SKM-1 treated with dmso at 0.1 percent for 144 hours (cell line): Measurements from ENCODE around the gene RAP1B.

ENCODE experiments used
- DNase-seq: peaks from one replicate; lab custom pipeline; 2025; ENCODE audit not compliant: unreplicated experiment; lab: John Stamatoyannopoulos, UW

Gene RAP1B

DNA sequence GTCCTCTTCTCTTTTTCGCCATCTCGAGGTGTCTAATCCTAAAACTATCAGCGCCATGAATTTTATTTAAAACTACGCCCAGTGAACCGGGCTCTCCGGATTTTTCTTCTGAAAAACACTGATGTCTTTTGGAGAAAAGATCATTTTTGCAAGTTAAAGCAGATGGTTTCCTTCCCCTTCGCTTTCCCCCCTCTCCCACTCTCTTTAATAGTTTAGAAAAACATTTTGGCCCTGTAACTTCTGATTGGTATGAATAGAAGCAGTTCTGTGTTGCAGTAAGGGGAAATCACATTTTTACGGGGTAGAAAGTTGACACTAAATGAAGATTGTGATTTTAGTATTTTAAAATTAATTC, 1.1 kb downstream of the RAP1B start:
- DNase-seq: no peak

DNA sequence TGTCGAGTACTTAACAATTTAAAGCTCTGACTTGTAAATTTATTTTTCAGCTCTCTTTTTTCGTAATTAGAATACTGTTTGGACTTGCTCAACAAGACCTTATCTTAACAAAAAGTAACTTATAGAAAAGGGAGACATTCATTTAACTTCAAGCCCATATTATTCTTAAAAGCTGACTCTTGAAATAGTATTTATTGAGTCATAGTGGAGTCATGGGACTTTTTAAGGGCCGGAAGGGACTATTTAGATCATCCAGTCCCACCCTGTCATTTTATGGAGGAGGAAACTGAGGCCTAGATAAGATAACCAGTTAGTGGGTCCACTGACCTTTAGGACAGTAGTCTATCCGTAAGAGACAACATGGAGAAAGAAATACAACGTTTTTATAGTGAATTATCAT, 1.5 kb downstream of the RAP1B start:
- DNase-seq: no peak

DNA sequence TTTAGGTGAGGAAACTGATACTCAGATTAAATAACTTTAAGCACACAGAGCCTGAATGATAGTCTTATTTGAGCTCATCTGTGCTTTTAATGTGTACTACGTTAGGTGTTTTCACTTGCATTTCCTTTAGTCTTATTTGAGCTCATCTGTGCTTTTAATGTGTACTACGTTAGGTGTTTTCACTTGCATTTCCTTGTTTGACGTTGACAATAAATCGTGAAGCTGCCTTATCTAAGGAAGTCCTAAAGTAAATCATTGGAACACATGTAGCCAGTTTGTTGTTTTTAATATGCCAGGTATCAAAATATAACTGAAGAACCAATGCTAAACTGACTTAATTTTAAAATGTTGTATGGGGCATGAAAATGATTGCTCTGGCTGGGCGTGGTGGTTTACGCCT, 2.0 kb downstream of the RAP1B start:
- no peak for DNase-seq

DNA sequence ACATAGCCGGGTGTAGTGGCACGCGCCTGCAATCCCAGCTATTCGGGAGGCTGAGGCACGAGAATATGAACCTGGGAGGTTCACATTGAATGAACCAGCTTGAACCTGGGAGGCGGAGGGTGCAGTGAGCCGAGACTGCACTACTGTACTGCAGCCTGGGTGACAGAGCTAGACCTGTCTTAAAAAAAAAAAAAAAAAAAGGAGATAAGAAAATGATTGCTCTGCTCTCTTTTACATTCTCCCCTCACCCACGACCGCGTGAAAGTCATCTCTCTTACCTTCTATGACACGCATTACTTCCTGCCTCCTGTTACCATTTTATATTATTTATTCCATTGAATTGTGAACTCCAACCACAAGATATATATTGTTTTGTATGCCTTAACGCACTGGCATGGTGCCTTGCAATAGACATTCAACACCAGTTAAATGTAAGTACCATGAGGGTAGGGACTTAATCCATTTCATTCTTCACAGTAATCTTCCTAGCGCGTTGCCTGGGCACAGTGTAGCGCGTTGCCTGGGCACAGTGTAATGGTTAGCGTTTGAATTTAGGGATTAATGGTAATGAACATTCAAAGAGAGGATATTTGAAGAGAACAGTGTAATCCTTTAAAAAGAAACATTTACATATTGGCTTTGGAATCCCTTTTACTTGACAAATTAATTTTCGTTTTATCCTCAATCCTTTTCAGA, 2.7 kb downstream of the RAP1B start:
- no peak for DNase-seq

DNA sequence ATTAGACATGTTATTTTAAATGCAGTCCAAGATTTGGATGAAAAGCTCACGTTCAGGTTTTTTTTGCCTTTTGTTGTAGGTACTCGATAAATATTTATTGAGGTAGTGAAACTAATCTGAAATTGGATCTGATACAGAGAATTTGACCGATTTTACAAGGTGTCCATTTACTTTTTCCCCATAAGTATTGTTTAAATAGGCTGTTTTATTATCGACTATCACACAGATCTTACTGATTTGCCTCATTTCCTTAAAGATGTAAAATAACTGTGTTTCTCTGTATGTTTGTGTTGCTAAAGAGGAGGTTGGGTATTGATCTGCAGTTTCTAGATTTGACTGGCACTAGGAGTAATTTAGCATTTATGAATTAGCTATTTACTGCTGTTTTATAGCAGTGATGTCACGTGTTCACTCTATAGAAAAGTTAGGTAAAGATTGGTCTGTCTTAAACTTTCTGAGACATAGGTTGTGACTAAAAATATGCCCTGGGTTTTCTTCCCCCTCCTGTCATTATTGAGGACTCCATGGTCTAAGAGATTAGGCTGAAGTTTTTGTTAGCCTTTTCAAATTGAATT, 3.5 kb downstream of the RAP1B start:
- DNase-seq: no peak

DNA sequence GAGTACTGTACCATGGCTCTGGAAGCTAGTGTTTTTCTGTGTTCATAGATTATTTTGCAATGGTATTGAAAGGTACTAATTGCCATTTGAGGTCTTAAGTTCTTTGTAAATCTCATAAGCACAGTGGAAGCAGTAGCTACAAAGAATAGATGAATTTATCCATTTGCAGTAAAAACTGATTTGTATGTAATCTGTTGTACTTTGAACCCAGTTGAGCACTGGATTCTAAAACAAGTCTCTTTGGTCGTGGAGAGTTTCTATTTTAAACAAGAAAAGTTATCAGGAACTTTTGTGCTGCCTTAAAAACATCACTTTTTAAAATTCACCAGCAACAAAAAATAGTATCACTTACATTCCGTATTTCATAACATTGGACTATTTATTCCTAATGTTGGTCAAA, 4.1 kb downstream of the RAP1B start:
- no peak for DNase-seq

DNA sequence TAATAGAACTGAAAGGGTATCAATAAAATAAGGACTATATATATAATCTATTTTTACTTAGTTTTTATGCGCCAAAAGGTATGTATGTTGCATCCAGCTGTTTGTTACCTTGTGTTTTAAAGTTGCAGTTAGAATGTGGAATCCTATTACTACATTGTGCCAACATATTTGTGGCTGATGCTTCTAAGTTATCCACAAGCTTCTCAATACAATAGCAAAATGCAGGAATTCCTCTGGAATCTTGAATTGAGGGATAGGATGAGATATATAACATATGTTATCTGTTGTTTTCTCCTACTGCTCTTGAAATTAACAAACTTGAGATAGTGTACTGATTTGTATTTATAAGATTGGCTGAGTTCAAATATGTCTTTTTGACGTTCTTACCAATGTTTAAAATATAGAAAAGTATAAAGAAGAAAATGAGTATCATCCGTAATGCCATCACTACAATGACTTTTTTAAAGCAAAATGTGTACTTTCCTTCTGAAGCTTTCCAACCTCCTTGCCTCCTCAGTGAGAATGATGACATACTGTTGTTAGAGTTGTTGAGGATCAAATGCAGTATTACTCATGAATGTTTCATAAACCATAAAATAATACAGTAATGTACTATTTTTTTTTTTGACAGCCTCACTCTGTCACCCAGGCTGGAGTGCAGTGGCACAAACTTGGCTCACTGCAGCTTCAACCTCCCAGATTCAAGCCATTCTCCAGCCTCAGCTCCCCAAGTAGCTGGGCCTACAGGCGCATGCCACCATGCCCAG, 6.6 kb downstream of the RAP1B start:
- no peak for DNase-seq

DNA sequence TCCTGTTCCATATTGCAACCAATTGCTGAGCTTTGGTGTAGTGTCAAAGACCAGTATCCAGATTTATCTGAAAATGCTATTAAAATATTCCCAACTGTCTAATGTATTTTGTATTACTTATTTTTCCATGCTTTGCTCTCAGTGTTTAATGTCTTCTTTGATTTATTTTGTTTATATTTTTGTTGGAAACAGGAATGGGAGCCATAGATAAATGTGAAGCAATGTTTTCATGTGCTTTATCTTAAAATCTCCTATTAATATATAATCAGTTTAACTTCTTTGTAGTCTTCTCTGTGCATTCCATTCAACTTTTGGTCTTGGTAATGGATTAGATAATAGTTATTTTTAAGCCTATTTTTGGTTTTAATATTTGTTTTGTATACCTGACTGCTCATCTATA, 8.8 kb downstream of the RAP1B start:
- no peak for DNase-seq

DNA sequence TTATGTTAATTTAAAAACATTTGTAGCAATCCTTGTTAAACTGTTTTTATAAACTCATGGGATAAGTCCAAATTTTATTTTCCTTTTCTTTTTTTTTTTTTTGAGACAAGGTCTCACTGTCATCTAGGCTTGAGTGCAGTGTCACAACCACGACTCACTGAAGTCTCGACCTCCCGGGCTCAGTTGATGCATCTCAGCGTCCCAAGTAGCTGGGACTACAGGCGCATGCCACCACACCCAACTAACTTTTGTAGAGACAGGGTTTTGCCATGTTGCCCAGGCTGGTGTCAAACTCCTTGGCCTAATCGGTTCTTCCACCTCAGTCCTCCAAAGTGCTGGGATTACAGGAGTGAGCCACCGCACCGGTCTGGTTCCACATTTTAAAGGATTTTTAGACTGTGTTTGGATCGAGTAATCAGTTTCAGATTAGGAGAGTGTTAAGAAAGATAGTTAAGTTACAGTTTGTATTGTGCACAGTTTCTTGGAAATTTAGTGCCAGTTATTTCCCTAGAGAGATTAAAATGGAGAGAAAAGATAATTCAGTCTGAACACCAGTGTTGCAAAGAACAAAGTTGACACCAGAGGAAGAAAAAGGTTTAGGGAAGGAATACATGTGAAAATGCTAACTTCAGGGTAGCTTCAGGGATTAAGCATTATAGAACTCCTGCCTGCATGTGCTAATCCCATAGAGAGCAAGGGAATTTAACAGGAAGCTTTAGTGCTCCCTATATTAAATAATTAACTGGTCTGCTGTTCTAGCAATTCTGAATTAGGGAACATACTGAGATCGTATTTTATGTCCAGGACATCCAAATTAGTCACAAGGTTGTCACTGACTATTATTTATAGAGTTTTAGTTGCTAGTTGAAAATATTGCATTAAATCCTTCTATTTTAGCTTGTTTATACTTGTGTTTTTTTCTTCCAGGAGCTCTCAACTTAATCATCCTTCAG, 10.1 kb downstream of the RAP1B start:
- no peak for DNase-seq

DNA sequence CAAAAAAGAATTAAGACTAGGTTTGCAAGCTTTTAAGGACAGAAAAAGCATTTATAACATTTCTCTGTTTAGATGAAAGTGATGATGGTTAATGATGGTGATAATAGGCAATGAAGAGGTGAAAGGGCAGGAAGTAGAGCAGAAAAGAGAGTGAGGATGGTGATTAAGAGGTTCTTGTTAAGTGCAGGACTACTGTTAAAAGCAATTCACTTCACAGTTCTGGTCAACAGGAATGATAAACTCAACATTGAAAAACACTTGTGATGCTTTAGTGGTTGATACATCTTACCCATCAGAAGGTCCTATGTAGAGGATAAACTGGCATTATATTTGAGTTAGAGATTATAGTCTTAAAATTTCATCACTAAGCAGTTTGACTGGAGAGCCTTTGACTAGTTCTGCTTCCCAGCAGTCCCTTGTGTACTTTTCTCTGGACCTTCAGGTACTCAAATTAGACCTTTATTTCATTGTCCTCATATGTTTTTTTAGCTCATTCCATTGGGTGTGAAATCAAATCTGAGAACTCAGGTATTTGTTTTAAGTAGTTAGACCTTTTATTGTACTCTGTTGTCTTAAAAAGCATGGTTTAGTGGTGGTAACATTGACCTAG, 10.9 kb downstream of the RAP1B start:
- DNase-seq: no peak

DNA sequence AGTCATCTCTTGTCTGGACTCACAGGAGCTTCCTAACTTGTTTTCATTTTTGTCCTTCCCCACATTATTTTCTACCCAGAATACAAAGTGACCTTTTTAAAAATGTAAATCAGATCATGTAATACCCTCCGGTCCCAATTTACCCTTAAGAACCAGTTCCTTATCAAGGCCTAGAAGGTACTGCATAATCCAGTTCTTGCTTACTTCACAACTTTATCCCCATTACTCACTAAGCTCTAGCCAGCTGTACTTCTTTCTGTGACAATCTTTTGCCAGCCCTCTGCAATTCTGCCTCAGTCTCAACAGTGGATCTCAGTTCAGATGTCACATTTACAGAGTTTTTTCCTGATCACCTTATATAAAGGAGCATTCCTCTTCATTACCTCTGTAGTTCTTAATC, 11.6 kb downstream of the RAP1B start:
- DNase-seq: no peak

DNA sequence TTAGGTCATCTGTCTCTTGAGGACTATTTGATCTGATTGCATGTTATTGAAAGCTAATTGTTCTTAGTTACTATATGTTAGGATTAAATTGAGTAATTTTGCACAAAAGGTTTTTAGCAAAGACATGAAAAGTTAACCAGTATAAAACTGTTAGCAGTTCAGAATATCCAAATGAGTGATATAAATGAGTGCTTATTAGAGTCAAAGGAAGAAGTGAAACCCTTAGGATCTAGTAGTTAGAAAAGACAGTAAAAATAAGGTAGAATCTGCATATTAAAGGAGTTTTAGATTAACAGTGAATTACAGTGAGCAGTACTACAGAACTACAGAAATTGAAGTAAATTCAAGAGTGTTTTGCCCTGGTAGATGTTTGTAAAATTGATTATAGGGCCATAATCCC, 12.4 kb downstream of the RAP1B start:
- no peak for DNase-seq

DNA sequence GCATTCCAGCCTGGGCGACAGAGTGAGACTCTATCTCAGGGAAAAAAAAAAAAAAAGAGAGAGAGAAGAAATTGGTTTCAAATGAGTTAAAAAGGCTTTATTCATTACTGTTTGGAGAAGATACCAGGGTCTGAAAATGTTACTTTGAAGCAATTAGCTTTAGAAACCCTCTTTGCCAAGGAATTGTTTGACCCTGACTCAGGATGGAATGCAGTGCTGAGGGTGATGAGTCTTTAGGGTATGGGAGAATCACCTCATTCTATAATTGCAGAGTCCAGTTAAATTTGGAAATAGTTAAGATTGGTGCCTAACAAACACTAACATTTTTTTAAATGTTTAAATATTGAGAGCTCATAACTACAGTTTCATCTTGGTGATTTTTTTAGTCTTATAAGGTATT, 13.3 kb downstream of the RAP1B start:
- DNase-seq: no peak

DNA sequence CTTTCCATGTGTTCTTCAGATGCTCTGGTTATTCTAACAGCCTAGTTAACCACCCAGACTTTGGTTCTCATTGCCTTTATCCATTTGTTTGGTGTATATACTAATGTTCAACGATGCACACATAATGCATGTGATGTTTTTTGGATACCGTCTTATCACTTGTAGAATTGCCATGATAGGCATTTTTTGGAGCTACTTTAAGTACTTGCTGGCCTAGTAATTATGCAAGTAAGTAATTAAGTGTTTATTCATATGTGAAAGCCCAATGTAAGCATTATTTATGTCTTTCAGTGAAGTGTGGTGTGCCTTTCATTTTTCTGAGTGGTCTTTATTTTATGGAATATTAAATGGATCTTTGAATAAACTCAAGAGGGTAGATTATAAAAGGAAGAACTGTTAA, 14.2 kb downstream of the RAP1B start:
- no peak for DNase-seq

DNA sequence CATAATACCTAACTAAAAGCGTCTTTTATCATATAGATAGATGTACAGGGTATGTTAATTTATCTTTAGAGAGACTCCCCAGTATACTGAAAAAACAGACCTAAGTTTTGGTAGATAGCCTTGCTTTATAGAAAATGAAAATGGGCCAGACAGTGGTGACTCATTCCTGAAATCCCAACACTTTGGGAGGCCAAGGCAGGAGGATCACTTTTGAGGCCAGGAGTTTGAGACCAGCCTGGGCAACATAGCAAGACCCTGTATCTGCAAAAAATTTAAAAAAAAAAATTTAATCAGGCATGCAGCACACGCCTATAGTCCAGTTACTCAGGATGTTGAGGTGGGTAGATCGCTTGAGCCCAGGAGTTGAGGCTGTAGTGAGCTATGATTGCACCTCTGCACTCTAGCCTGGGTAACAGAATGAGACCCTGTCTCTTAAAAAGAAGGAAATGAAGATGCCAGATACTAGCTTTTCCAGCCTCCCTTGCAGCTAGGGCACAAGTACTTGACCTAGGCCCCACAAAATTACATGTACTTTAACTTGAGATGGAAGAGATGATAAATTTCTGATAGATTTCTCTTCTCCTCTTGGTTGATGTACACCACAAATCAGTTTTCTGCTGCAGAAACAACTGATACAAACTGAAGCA, 17.1 kb downstream of the RAP1B start:
- DNase-seq: no peak

DNA sequence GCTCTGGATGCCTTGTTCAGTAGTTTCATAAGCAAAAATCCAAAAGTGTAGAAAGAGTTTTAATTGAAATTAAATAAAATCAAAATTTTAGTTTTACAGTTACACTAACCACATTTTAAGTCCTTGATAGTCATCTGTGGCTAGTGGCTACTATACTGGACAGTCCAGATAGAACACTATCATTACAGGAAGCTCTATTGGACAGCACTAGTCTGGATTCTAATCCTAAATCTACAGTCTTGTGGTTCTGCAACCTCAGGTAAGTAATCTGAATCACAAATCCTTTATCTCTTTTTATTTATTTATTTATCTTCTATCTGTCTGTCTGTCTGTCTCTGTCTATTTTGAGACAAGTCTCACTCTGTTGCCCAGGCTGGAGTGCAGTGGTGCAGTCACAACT, 18.0 kb downstream of the RAP1B start:
- no peak for DNase-seq

DNA sequence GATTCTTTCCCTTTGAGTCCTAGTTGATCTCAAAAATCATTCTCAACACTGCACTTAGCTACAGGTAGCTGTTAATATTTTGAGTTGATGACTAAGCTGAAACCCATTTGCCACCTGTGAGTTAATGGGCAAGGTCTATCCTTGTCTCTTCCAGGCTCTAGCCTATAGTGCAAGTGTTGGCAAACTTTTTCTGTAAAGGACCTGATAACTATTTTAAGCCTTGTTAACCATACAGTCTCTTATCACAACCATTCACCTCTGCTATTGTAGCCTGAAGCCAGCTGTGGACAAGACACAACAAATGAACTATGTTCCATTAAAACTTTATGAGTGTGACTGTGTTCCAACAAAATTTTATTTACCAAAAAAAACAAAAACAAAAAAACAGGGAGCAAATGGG, 19.4 kb downstream of the RAP1B start:
- no peak for DNase-seq

DNA sequence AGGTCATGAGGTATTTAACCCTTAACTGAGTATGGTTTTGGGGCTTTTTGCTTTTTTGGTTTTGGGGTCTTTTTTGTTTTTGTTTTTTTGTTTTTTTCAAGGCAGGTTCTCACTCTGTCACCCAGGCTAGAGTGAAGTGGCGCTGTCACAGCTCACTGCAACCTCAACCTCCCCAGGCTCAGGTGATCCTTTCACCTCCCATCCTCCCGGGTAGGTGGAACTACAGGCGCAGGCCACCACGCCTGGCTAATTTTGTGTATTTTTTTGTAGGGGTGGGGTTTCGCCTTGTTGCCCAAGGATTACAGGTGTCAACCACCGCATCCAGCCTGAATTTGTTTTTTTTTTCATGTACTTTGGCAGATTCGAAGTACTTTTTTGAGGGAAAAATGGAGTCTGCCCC, 19.9 kb downstream of the RAP1B start:
- DNase-seq: no peak

DNA sequence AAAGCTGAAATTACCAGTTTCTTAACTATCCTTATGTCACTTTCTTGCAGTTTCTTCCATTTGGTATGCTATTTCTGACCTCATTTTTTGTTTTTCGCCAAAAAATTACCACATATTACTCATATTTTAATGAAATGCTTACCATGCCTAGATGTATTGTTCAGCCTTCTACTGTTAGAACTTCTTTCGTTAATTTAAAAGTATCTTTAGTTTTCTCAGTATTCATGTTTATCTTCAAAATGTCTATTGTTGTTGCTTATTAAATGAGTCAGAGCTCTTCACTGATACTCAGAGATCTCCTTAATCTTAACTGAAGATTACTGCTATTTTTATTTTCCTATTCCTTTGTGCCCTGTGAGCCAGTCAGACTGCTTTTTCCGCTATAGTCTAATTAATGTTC, 20.5 kb downstream of the RAP1B start:
- no peak for DNase-seq

DNA sequence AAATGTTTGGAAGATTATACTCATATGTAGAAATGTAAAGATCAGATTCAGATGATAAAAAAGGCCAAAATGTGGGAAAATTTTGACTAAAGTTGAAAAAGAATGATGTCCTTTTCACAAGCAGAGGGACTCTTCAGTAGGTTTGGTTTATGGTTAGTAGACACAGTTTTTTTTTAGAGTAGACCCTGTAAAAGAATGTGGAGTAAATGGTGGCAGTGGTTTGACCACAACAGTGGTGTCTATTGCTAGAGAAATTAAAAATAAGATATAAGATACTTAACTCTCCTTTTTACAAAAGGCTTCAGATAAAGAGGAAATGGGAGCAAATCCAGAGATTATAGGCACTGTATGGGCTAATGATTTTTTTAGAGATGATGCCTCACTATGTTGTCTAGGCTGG, 21.8 kb downstream of the RAP1B start:
- DNase-seq: no peak
